Measurements from ENCODE around the gene HOXB1.

Gene HOXB1

GRCh38 chr17:48502901-48503300, 27.9 kb downstream of the HOXB1 start:
- Histone ChIP-seq H3K4me3 (ENCODE audit: low read depth, low read length) (no peak overlapping the region), H3K27ac (no peak overlapping the region), H3K27me3 (replicated peaks) (peaks cover 13% of the 10 kb centered on the region), H3K36me3 (replicated peaks) (no peaks in the 10 kb centered on the region)
- in situ Hi-C loops (cut with HindIII; ENCODE audit: low pct_ligation_motif_present, low sequenced_read_pairs), result no loop called here
- no peak for TF ChIP-seq CTCF (IDR thresholded peaks at IDR 0.05; ENCODE audit: low read depth, low read length, missing control alignments)
- DNase-seq, result no peak

GRCh38 chr17:48502312-48502711, 28.5 kb downstream of the HOXB1 start:
- no peaks in the 10 kb centered on the region for H3K36me3 ChIP-seq (replicated peaks)
- no peak overlapping the region for H3K27ac ChIP-seq
- peaks cover 13% of the 10 kb centered on the region for H3K27me3 ChIP-seq (replicated peaks)
- no peak for TF ChIP-seq CTCF (IDR thresholded peaks at IDR 0.05; ENCODE audit: low read depth, low read length, missing control alignments)
- H3K4me3 ChIP-seq (ENCODE audit: low read depth, low read length), result no peak overlapping the region
- DNase-seq, result no peak
- in situ Hi-C loops (cut with HindIII; ENCODE audit: low pct_ligation_motif_present, low sequenced_read_pairs), result no loop called here

GRCh38 chr17:48500435-48501426, 30.1 kb downstream of the HOXB1 start:
- peaks cover 13% of the 10 kb centered on the region for H3K27me3 ChIP-seq (replicated peaks)

GRCh38 chr17:48499735-48500434, 30.9 kb downstream of the HOXB1 start:
- DNase-seq, result no peak
- no peak overlapping the region for H3K27ac ChIP-seq
- H3K4me3 ChIP-seq (ENCODE audit: low read depth, low read length), result no peak overlapping the region
- in situ Hi-C loops (cut with HindIII; ENCODE audit: low pct_ligation_motif_present, low sequenced_read_pairs), result no loop called here
- peaks cover 13% of the 10 kb centered on the region for H3K27me3 ChIP-seq (replicated peaks)
- no peaks in the 10 kb centered on the region for H3K36me3 ChIP-seq (replicated peaks)
- no peak for TF ChIP-seq CTCF (IDR thresholded peaks at IDR 0.05; ENCODE audit: low read depth, low read length, missing control alignments)

More at GRCh38 chr17:48500435-48501426, 30.1 kb downstream of the HOXB1 start:
- Histone ChIP-seq H3K27ac (no peak overlapping the region), H3K4me3 (ENCODE audit: low read depth, low read length) (no peak overlapping the region), H3K36me3 (replicated peaks) (no peaks in the 10 kb centered on the region)
- peak; percentile 12 for TF ChIP-seq CTCF (IDR thresholded peaks at IDR 0.05; ENCODE audit: low read depth, low read length, missing control alignments)
- in situ Hi-C loops (cut with HindIII; ENCODE audit: low pct_ligation_motif_present, low sequenced_read_pairs), result no loop called here
- DNase-seq, result no peak

- H3K27me3 ChIP-seq (replicated peaks), result peaks cover 13% of the 10 kb centered on the region
- DNase-seq, result no peak
- TF ChIP-seq CTCF (IDR thresholded peaks at IDR 0.05; ENCODE audit: low read depth, low read length, missing control alignments), result no peak
- in situ Hi-C loops (cut with HindIII; ENCODE audit: low pct_ligation_motif_present, low sequenced_read_pairs), result no loop called here
- no peak overlapping the region for H3K4me3 ChIP-seq (ENCODE audit: low read depth, low read length)
- no peaks in the 10 kb centered on the region for H3K36me3 ChIP-seq (replicated peaks)
- H3K27ac ChIP-seq, result no peak overlapping the region
Measured at GRCh38 chr17:48499248-48499647, 31.6 kb downstream of the HOXB1 start.

All from brain microvascular endothelial cell (primary cell).